Lung (tissue), 12 donors: ENCODE measurements around the gene C9orf78. TPM values are rescaled to one million over a fixed set of nuclear protein-coding genes. Genes with fewer than 3 reads are reported as not detected.

ENCODE experiments used
- ATAC-seq: fragments of 200-7000 bp; cut with Tn5 transposase; one replicate; pipeline ENCODE4 v1.9.1; 2020; ENCODE audit warnings: moderate number of reproducible peaks; ENCODE audit not compliant: insufficient read depth, low FRiP score
- DNase-seq, 3 donors: peaks; one replicate each; pipeline ENCODE4 v3.0.0-alpha.2; 2013 to 2017
- H3K27ac ChIP-seq, 2 donors: one replicate each; pipeline ENCODE4 v1.5.1; 2013; ENCODE audit warnings: mild to moderate bottlenecking in 2 of 2, moderate library complexity in 2 of 2, control low read depth in 1 of 2, inconsistent platforms in 1 of 2, low read depth in 1 of 2, low read length in 1 of 2
- H3K27me3 ChIP-seq, 3 donors: one replicate each; pipeline ENCODE4 v1.5.1; 2013; ENCODE audit warnings: low read length in 2 of 3; ENCODE audit not compliant: control insufficient read depth in 3 of 3, insufficient read depth in 3 of 3
- H3K36me3 ChIP-seq, 4 donors: one replicate each; pipeline ENCODE4 v1.5.1; 2013; ENCODE audit warnings: low read length in 4 of 4, mild to moderate bottlenecking in 1 of 4, moderate library complexity in 1 of 4; ENCODE audit not compliant: control insufficient read depth in 4 of 4, insufficient read depth in 4 of 4
- H3K4me1 ChIP-seq, 5 donors: one replicate each; pipeline ENCODE4 v1.5.1; 2013; ENCODE audit warnings: low read length in 5 of 5, mild to moderate bottlenecking in 2 of 5, moderate library complexity in 1 of 5; ENCODE audit not compliant: control insufficient read depth in 5 of 5, insufficient read depth in 5 of 5
- H3K4me3 ChIP-seq: one replicate; pipeline ENCODE4 v1.5.1; 2013; ENCODE audit warnings: mild to moderate bottlenecking, control low read depth, moderate library complexity
- H3K9ac ChIP-seq, 2 donors: one replicate each; pipeline ENCODE4 v1.5.1; 2013; ENCODE audit warnings: low read length in 2 of 2, control low read depth in 1 of 2; ENCODE audit not compliant: insufficient read depth in 1 of 2
- H3K9me3 ChIP-seq, 4 donors: one replicate each; pipeline ENCODE4 v1.5.1; 2013; ENCODE audit warnings: low read length in 3 of 4, mild to moderate bottlenecking in 1 of 4, moderate library complexity in 1 of 4; ENCODE audit not compliant: control insufficient read depth in 4 of 4, insufficient read depth in 3 of 4
- CTCF ChIP-seq: IDR thresholded peaks from 2 replicates; pipeline ENCODE4 v1.5.1; 2012; ENCODE audit warnings: mild to moderate bottlenecking; ENCODE audit errors: control extremely low read depth, extremely low read depth
- WGBS, 2 donors: extraction: QIAGEN DNeasy Blood & Tissue Kit; methylation state at CpG; one replicate each; pipeline ENCODE4 v1.1.7; 2013; 5-methylcytosine and 5-hydroxymethylcytosine counted together
- polyA plus RNA-seq, 2 donors: library from polyadenylated mRNA; stranded (reverse); fragments of 200-250 nt; gene quantifications; one replicate each; pipeline ENCODE4 v1.2.1, GENCODE V29; 2013
- total RNA-seq, 2 donors: library from RNA; depleted of rRNA in 1 of 2; stranded (reverse); fragments of >200 nt in 1 of 2; gene quantifications; one replicate each; pipeline ENCODE4 v1.2.1, GENCODE V29; 2014 to 2021
- donor health status: control.
- donor health status: control.
- donor health status: Bipolar disorder and iron deficiency.
- donor health status: healthy.
- donor health status: DM: yes; HTN: yes; CAD: no.

The C9orf78 gene
- total and polyA plus RNA-seq, 4 donors: 28.3 to 57.9 (median 35.7) TPM

- 61 to 79% methylated on average over 5 of the region's 5 CpGs for WGBS, 2 donors
- Histone ChIP-seq H3K4me3 (no peak overlapping the region), H3K4me1 (no peaks in the 10 kb centered on the region), H3K27me3 (no peaks in the 10 kb centered on the region), H3K27ac (no peak overlapping the region), H3K9me3 (no peaks in the 10 kb centered on the region), H3K36me3 (peaks cover 10 to 32% (median 21%) of the 10 kb centered on the region in 4 donors), H3K9ac (no peak overlapping the region)
- DNase-seq: no peak
- no peak for ATAC-seq
- TF ChIP-seq CTCF: no peak
These were observed 16.7 kb upstream of the C9orf78 start for GRCh38 chr9:129851821-129852220.

- DNase-seq (no peak), ATAC-seq (no peak)
- no peaks in the 10 kb centered on the region for H3K27me3 ChIP-seq
- no peaks in the 10 kb centered on the region for H3K9me3 ChIP-seq
- H3K9ac ChIP-seq: peak overlapping the region in 1 of 2 donors; percentile 46
- TF ChIP-seq CTCF: no peak
- whole genome bisulfite sequencing, 2 donors: 90 to 96% methylated on average over 6 of the region's 6 CpGs
- no peaks in the 10 kb centered on the region for H3K4me1 ChIP-seq
- H3K4me3 ChIP-seq: no peak overlapping the region
- peaks cover 10 to 32% (median 18%) of the 10 kb centered on the region in 4 donors for H3K36me3 ChIP-seq
- H3K27ac ChIP-seq: no peak overlapping the region
These were observed 15.9 kb upstream of the C9orf78 start for GRCh38 chr9:129850821-129851550.

- Histone ChIP-seq H3K27ac (no peak overlapping the region), H3K27me3 (no peaks in the 10 kb centered on the region), H3K4me1 (no peaks in the 10 kb centered on the region), H3K9ac (no peak overlapping the region), H3K4me3 (no peak overlapping the region), H3K9me3 (no peaks in the 10 kb centered on the region), H3K36me3 (peaks cover 10 to 27% (median 16%) of the 10 kb centered on the region in 4 donors)
- WGBS, 2 donors: 70 to 85% methylated on average over 6 of the region's 6 CpGs
- TF ChIP-seq CTCF: no peak
- DNase-seq (no peak), ATAC-seq (no peak)
These were observed 14.8 kb upstream of the C9orf78 start for GRCh38 chr9:129849901-129850300.
